HG03025 (cell line): ENCODE measurements around the gene TMEM106C.
"Not testable (repeated sequence)": the region's sequence is repeated elsewhere in the genome, so short reads cannot be mapped to it uniquely, and the experiment has no call there.

Experiments used
- ATAC-seq: cut with Tn5 transposase; IDR thresholded peaks from one replicate; pipeline ENCODE4 v1.9.1; 2021; ENCODE audit warnings: mild to moderate bottlenecking, moderate library complexity; ENCODE audit not compliant: unreplicated experiment, low FRiP score

TMEM106C gene

DNA sequence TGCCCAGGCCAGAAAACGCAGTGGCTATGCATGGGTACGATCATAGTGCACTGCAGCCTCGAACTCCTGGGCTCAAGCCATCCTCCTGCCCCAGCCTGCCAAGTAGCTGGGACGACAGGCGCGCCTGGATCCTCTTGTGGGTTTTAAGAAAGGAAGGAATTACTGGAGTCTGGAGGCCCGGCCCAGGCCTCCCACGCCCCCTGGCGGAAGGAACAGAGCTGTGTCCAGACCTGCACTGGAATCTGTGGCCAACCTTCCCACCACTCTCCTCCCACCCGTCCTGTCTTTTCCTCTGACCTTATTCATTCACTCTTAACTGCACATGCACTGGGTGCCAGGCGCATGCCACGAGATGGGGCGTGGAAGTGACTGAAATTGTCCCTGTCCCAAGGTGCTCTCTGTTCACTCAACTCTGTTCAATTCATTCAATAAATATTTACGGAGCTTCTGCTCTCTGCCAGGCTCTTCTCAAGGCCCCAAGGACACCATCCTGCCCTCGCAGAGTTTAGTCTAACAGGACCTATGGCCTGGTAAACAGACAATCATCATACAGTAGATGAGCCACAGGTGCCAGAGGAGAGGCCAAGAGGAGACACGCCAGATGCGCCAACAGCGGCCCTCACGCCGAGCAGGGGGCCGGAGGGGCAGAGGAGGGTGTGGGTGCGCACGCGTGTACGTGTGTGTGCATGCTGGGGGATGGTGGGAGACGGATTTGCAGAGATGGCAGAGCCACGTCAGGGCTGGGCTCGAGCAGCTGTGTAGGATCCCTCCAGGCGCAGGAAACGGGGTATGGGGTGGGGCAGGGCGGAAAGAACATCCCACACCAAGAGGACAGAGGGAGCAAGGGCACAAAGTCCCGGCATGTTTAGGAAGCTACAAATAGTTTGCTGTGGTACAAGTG is 13.7 kb upstream of the TMEM106C start:
- ATAC-seq: no peak

DNA sequence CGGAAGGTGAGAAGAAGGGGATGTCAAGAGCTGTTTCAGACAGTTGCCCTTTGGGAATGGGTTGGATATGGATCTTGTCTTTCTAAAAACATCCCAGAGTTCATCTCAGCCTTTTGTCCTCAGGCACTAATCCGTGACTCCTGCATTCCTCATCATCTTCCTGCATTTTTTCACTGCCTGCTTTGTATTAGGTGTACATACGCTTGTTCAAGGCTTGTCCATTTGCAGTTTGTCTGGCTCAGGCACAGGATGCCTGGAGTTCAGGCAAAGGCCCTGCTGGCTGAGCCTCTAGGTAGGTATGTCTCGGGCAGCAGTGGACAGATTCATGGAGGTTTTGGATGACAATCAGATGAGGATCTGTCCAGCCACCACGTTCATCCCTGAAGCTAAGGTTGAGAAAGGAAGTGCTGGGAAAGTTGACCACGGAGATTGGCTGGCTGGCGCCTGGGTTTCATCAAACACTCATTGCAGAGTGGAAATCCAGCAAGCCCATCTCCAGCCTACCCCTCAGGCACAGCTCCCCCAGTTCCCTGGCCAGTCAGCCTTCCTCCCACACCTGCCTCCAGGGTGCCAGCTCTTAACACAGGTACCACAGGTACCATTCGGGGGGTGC is 12.4 kb upstream of the TMEM106C start:
- ATAC-seq: no peak

DNA sequence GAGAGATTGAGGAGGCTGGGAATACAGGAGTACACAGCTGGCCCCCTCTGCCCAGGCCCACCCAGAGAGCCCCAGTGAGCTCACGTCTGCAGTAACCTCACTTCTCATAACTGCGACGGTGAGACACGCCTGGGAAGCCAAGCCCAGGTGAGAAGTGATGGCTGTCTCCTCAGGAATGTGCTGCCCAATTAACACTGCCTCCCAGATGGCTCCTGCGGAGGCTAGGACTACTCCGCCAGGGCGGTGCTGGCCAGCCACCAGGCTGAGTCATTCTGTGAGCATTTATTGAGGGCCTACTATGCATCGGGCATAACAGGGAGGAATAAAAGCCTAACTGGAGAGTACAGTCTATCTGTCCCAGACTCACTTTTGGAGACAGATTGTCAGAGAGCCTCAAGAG is 9.3 kb upstream of the TMEM106C start:
- ATAC-seq: no peak

DNA sequence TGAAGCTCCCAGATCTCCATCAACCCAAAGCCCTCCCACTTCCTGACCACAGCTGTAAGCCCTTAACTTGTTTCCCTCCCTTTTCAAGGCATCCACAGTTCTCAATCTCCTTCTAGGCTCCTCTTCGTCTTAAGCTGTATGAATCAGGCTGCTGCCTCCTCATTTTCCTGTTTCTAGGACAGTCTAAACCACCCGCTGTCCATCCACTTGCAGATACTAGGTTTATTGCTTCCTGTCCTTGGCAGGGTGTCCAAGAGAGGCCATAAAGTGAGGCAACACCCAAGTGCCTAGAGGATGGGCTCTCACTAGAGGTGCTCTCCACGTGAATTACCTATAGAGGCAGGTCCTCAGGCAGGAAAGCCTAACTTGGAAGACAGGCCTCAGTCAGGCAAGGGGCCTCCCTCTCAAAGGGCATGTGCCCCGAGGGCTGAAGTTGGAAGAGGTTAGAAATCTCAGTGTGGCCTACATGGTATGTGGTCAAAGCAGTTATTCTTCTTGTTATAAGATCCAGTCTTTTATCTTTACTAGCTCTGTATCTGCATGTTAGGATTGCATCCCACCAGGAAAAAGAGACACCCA is 8.8 kb upstream of the TMEM106C start:
- ATAC-seq: no peak

- no peak for ATAC-seq
Measured at GRCh38 chr12:47955059-47955458, 8.3 kb upstream of the TMEM106C start.

- ATAC-seq: not testable (repeated sequence)
Measured at GRCh38 chr12:47957671-47958070, 5.7 kb upstream of the TMEM106C start.

DNA sequence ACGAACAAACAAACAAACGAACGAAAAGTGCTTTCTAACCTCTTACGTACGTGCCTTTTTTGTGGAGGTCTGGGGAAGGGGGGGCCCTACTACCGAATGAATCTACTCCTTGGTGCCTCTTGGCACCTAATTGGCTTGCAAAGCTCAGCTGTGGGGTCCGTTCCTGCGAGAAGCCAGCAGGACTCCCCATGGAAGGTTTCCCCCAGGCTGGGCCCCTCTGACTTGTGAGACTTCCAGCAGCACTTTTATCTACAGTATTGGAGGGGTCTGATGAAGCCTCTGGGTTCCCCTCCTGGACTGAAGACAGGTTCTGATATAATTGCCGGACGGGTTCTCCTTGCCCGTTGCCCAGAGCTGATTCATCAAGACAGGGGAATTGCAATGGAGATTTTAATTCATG is 1.2 kb upstream of the TMEM106C start:
- no peak for ATAC-seq

DNA sequence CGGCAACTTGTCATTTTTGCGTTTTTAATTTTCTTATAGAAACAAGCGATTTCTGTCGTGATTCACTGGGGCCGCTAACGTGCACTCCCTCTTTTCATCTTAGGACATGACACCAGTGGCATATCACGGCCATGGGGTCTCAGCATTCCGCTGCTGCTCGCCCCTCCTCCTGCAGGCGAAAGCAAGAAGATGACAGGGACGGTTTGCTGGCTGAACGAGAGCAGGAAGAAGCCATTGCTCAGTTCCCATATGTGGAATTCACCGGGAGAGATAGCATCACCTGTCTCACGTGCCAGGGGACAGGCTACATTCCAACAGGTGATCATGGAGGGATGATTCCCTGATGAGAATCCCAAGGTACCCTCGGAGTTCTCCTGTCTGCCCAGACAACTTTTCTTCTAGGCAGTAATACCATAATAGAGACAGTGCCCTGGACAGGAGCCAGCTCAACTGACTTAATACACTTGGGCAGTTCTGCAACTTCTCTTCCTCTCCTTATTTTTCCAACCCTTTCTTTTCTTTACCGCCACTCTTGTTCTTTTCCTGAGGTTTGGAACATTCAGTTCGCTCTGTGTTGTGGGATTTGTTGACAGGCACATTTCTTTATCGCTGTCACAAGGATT is 821 bp downstream of the TMEM106C start:
- no peak for ATAC-seq

DNA sequence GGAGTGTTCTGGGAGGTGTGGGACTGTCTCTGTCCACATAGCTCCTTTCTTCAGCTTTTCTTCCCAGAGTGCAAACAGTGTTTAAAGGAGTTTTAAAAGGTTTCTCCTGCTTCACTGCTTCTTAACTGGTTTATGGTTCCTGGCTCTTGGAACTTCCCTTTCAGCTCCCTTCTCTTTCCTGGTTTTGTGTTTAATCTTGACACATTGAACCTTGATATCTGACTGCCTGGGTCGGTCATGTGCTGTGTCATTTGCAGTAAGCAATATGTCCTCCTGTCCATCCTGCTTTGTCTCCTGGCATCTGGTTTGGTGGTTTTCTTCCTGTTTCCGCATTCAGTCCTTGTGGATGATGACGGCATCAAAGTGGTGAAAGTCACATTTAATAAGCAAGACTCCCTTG is 2.2 kb downstream of the TMEM106C start:
- ATAC-seq: no peak

DNA sequence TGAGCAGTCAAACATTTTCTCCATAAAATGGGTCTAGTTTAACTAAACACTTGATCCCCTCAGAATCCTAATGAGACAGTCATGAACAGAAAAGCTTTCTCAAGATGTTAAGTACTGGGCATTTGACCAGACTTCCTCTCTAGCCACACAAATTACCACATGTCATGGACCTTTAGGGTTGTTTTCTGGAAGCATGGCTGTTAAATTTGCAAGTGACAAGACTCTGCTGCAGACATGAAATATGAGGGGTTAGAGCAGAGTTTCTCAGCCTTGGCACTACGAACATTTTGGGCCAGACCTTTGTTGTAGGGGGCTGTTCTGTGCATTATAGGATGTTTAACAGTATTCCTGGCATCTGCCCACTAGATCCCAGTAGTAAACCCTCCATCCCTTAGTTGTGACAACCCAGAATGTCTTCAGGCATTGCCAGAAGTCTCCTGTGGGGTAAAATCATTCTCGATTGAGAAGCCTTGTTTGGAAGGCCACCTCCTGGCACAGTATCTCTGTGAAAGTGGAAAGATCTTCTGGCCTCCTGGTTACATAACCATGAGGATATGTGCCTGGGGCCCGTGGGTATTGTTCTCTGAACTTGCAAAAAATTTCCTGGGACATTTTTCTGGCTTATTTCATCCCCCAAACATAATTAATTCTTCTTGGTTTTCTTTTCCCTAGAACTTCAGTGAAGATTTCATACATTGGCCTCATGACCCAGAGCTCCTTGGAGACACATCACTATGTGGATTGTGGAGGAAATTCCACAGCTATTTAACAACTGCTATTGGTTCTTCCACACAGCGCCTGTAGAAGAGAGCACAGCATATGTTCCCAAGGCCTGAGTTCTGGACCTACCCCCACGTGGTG is 4.3 kb downstream of the TMEM106C start:
- no peak for ATAC-seq

DNA sequence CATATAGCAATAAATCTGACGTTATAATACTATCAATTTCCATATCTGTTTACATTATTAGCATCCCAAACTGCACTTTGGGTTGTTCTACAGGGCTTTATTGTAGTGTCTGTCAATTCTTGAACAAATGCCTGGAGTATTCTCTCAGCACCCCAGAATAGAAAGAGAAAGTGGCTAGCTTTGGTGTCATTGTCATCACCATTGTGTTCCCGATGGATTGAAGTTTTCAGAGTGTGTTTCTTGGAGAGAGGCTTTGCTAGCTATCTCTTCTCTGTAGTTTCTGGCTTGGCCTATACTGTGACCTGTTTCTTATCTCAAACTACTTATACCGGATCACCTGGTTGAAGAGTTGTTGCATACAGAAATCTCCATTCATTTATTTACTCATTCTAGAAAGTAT is 6.4 kb downstream of the TMEM106C start:
- ATAC-seq: no peak

DNA sequence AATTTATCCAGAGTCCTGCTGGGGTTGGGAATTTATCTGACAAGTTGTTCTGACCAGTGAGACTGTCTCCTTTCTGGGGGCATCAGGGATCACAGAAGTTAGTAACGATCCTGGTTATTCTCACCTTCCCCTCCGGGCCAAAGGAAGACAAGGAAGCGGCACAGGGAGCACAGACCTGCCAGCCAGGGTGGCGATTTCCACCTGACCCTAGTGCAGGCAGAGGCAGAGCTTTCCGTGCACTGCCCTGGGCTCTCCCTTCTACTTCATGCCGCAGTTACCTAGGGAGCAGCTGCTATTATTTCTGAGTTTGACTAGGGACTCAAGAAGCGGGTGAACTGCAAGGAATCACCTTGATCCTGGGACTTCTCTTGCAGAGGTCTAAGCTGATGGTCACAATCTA is 7.4 kb downstream of the TMEM106C start:
- ATAC-seq: no peak

GRCh38 chr12:47972895-47973294 is 9.5 kb downstream of the TMEM106C start:
- no peak for ATAC-seq

DNA sequence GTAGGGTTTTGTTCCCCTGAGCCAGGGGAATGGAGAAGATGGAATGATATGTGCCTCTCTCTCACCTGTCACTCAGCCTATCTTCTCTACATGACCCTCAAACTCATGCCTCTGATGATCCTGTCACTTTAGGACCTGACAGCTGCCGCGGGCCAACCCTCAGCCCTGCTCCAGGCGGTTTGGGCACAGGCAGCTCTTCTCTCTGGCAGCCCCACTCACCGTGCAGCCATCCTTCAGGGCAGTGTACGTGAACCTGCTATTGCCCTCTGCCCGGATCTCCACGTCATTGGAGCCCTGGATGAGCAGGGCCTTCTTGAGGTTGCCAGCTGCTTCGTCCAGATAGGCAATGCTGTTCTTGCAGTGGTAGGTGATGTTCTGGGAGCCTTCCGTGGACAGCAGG is 10.5 kb downstream of the TMEM106C start:
- no peak for ATAC-seq

GRCh38 chr12:47975036-47975620 is 11.7 kb downstream of the TMEM106C start:
- no peak for ATAC-seq

- no peak for ATAC-seq
Measured at GRCh38 chr12:47975816-47976215, 12.4 kb downstream of the TMEM106C start.

- no peak for ATAC-seq
Measured at GRCh38 chr12:47977046-47977771, 13.8 kb downstream of the TMEM106C start.

- no peak for ATAC-seq
Measured at GRCh38 chr12:47977772-47978597, 14.6 kb downstream of the TMEM106C start.

GRCh38 chr12:47978598-47978873 is 15.1 kb downstream of the TMEM106C start:
- no peak for ATAC-seq
